H9 (cell line): ENCODE data around the gene PPP2R3B. TPM values are rescaled to one million over a fixed set of nuclear protein-coding genes. Genes with fewer than 3 reads are reported as not detected.

Experiments used
- DNase-seq: peaks from one replicate; pipeline ENCODE4 v3.0.0-alpha.2; 2017
- H2AFZ ChIP-seq: one replicate; pipeline ENCODE4 v1.6.1; 2013; ENCODE audit warnings: mild to moderate bottlenecking, low read length, control low read depth, moderate library complexity
- H2AK5ac ChIP-seq: 2 replicates; pipeline ENCODE4 v1.6.1; 2013; ENCODE audit warnings: low read length, control low read depth, mixed read lengths; ENCODE audit not compliant: insufficient read length
- H2BK120ac ChIP-seq: one replicate; pipeline ENCODE4 v1.6.1; 2013; ENCODE audit warnings: low read depth, mild to moderate bottlenecking, low read length, control low read depth, inconsistent platforms; ENCODE audit not compliant: poor library complexity, severe bottlenecking
- H2BK12ac ChIP-seq: 2 replicates; pipeline ENCODE4 v1.6.1; 2013; ENCODE audit warnings: low read length, control low read depth, mixed read lengths, low read depth; ENCODE audit not compliant: insufficient read length
- H2BK15ac ChIP-seq: 2 replicates; pipeline ENCODE4 v1.6.1; 2013; ENCODE audit warnings: low read depth, low read length, control low read depth
- H2BK20ac ChIP-seq: one replicate; pipeline ENCODE4 v1.6.1; 2013; ENCODE audit warnings: low read depth, mild to moderate bottlenecking, low read length, control low read depth, inconsistent platforms; ENCODE audit not compliant: poor library complexity, severe bottlenecking
- H2BK5ac ChIP-seq: 2 replicates; pipeline ENCODE4 v1.6.1; 2013; ENCODE audit warnings: low read length, control low read depth, mixed read lengths; ENCODE audit not compliant: insufficient read length
- H3K14ac ChIP-seq: 2 replicates; pipeline ENCODE4 v1.6.1; 2013; ENCODE audit warnings: low read length, control low read depth; ENCODE audit not compliant: insufficient read depth
- H3K18ac ChIP-seq: 2 replicates; pipeline ENCODE4 v1.6.1; 2013; ENCODE audit warnings: low read depth, mild to moderate bottlenecking, mixed read lengths, low read length, control low read depth; ENCODE audit not compliant: insufficient read length
- H3K23ac ChIP-seq: 2 replicates; pipeline ENCODE4 v1.6.1; 2013; ENCODE audit warnings: low read length, control low read depth, mixed read lengths, low read depth; ENCODE audit not compliant: insufficient read length
- H3K23me2 ChIP-seq: 2 replicates; pipeline ENCODE4 v1.6.1; 2013; ENCODE audit warnings: low read depth, mild to moderate bottlenecking, mixed read lengths, low read length, control low read depth; ENCODE audit not compliant: insufficient read length, poor library complexity, severe bottlenecking
- H3K27ac ChIP-seq: 2 replicates; pipeline ENCODE4 v1.5.1; 2013; ENCODE audit warnings: low read length, control low read depth, mixed read lengths, low read depth; ENCODE audit not compliant: insufficient read length
- H3K27me3 ChIP-seq: 2 replicates; pipeline ENCODE4 v1.6.1; 2013; ENCODE audit warnings: low read length, control low read depth, inconsistent platforms; ENCODE audit not compliant: insufficient read depth
- H3K4ac ChIP-seq: 2 replicates; pipeline ENCODE4 v1.6.1; 2013; ENCODE audit warnings: low read depth, mild to moderate bottlenecking, control low read depth, inconsistent platforms, low read length, moderate library complexity
- H3K4me1 ChIP-seq: 2 replicates; pipeline ENCODE4 v1.6.1; 2013; ENCODE audit warnings: low read length, control low read depth, inconsistent platforms; ENCODE audit not compliant: insufficient read depth
- H3K4me2 ChIP-seq: 2 replicates; pipeline ENCODE4 v1.6.1; 2013; ENCODE audit warnings: low read length, control low read depth, mixed read lengths; ENCODE audit not compliant: insufficient read length, insufficient read depth
- H3K56ac ChIP-seq: 2 replicates; pipeline ENCODE4 v1.6.1; 2013; ENCODE audit warnings: low read depth, mild to moderate bottlenecking, mixed read lengths, low read length, control low read depth; ENCODE audit not compliant: insufficient read length
- H3K79me1 ChIP-seq: 2 replicates; pipeline ENCODE4 v1.6.1; 2013; ENCODE audit warnings: low read depth, mild to moderate bottlenecking, moderate library complexity, low read length, control low read depth, inconsistent platforms; ENCODE audit not compliant: insufficient read depth, poor library complexity, severe bottlenecking
- H3K79me2 ChIP-seq: 2 replicates; pipeline ENCODE4 v1.6.1; 2013; ENCODE audit warnings: low read length, control low read depth, inconsistent platforms; ENCODE audit not compliant: insufficient read depth
- H3K9ac ChIP-seq: 2 replicates; pipeline ENCODE4 v1.6.1; 2013; ENCODE audit warnings: low read length, control low read depth, mixed read lengths; ENCODE audit not compliant: insufficient read length; ENCODE audit errors: extremely low read depth
- H3K9me3 ChIP-seq: one replicate; pipeline ENCODE4 v1.6.1; 2013; ENCODE audit warnings: low read depth, low read length, inconsistent platforms; ENCODE audit not compliant: control insufficient read depth
- H3T11ph ChIP-seq: one replicate; pipeline ENCODE4 v1.6.1; 2013; ENCODE audit warnings: mild to moderate bottlenecking, low read length, control low read depth, inconsistent platforms
- H4K20me1 ChIP-seq: one replicate; pipeline ENCODE4 v1.6.1; 2013; ENCODE audit not compliant: control insufficient read depth, insufficient read length, insufficient read depth
- H4K5ac ChIP-seq: 2 replicates; pipeline ENCODE4 v1.6.1; 2013; ENCODE audit warnings: low read depth, mild to moderate bottlenecking, mixed read lengths, low read length, control low read depth; ENCODE audit not compliant: insufficient read length
- H4K8ac ChIP-seq: replicated peaks from 2 replicates; pipeline ENCODE4 v1.6.1; 2013; ENCODE audit warnings: low read length, control low read depth, mixed read lengths, low read depth; ENCODE audit not compliant: insufficient read length
- H4K91ac ChIP-seq: 2 replicates; pipeline ENCODE4 v1.6.1; 2013; ENCODE audit warnings: low read depth, mild to moderate bottlenecking, moderate library complexity, mixed read lengths, low read length, control low read depth; ENCODE audit not compliant: insufficient read length
- H3K27ac Mint-ChIP-seq, 3 experiments: 2 replicates in 2 of 3; 3 replicates in 1 of 3; pipeline ENCODE4 v1.8.0; 2020 to 2021; ENCODE audit warnings: mixed read lengths in 3 of 3, mild to moderate bottlenecking in 1 of 3, moderate library complexity in 1 of 3
- H3K27me3 Mint-ChIP-seq: 2 replicates; pipeline ENCODE4 v1.8.0; 2021; ENCODE audit warnings: low read depth, mild to moderate bottlenecking, moderate library complexity, mixed read lengths
- H3K36me3 Mint-ChIP-seq, 3 experiments: 2 replicates in 2 of 3; 3 replicates in 1 of 3; pipeline ENCODE4 v1.8.0; 2020 to 2021; ENCODE audit warnings: low read depth in 3 of 3, mixed read lengths in 3 of 3; ENCODE audit not compliant: insufficient read depth in 1 of 3
- H3K4me1 Mint-ChIP-seq, 2 experiments: 2 replicates each; pipeline ENCODE4 v1.8.0; 2020; ENCODE audit warnings: mixed read lengths in 2 of 2
- H3K4me3 Mint-ChIP-seq, 2 experiments: 2 replicates in 1 of 2; 3 replicates in 1 of 2; pipeline ENCODE4 v1.8.0; 2020 to 2021; ENCODE audit warnings: mild to moderate bottlenecking in 2 of 2, mixed read lengths in 2 of 2, moderate library complexity in 1 of 2
- H3K9me3 Mint-ChIP-seq, 2 experiments: 2 replicates in 1 of 2; 3 replicates in 1 of 2; pipeline ENCODE4 v1.8.0; 2020; ENCODE audit warnings: mild to moderate bottlenecking in 2 of 2, mixed read lengths in 2 of 2, moderate library complexity in 1 of 2
- WGBS: extraction: QIAGEN DNeasy Blood & Tissue Kit; methylation state at CpG from one replicate; pipeline ENCODE4 v1.1.7; 2013; ENCODE audit warnings: missing lambda C conversion rate, low lambda C conversion rate, mixed read lengths; ENCODE audit not compliant: insufficient read length; ENCODE audit errors: extremely low coverage; 5-methylcytosine and 5-hydroxymethylcytosine counted together
- total RNA-seq: library from RNA; stranded (reverse); gene quantifications from 2 replicates; pipeline ENCODE4 v1.2.1, GENCODE V29; 2021
- TF ChIP-seq, protein P1 (sequence below): fragments of 200-600 bp; sonication (generic); conservative IDR thresholded peaks from 3 replicates; pipeline ENCODE4 v1.8.0; 2021; ENCODE audit warnings: antibody characterized with exemption, mild to moderate bottlenecking

PPP2R3B gene
- total RNA-seq, 1 experiment from 2014 or later = 72.1 TPM

DNA sequence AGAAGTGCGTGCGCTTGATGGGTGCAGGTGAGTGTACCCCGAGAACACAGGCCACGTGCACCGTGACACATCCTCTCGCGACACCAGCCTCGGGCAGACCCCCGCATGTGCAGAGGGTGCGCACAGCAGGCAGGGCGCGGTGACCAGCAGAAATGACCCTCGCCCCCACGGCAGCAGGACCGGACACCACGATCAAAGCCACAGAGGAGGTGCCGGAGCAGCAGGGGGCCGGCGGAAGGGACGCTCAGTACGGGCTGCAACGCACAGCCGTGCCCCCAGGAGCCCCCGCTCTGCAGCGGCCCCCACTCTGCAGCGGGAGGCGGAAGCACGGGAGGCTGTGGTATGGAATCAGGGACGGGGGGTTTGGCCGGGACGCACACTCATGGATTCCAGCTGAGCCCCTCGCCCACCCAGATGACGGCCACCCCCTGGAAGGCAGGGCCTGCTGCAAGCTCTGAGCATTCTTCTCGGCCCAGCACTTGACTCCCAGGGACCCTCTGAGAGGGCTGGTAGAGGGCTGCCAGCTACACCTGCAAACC lies 17.1 kb downstream of the PPP2R3B start:
- DNase-seq = no peak
- Histone ChIP-seq H2AK5ac (no peak overlapping the region), H3T11ph (no peak overlapping the region), H3K4ac (no peak overlapping the region), H2BK12ac (no peak overlapping the region), H3K27ac (no peak overlapping the region), H3K14ac (no peak overlapping the region), H4K5ac (no peak overlapping the region), H2BK5ac (peak overlapping the region; percentile 48), H2BK20ac (no peak overlapping the region), H3K79me2 (peaks cover 7% of the 10 kb centered on the region; the same call in 1 of the 2 replicates), H2BK120ac (no peak overlapping the region), H3K27me3 (peaks cover 4% of the 10 kb centered on the region; the same call in 1 of the 2 replicates), H3K18ac (no peak overlapping the region), H4K8ac (no peak overlapping the region), H3K23me2 (peaks cover 14% of the 10 kb centered on the region), H3K56ac (no peak overlapping the region), H4K20me1 (peaks cover 2% of the 10 kb centered on the region), H3K4me2 (no peak overlapping the region), H2BK15ac (no peak overlapping the region), H3K23ac (no peak overlapping the region), H3K79me1 (peaks cover 7% of the 10 kb centered on the region), H2AFZ (no peak overlapping the region), H4K91ac (no peak overlapping the region), H3K9ac (no peak overlapping the region), H3K4me1 (peaks cover 3% of the 10 kb centered on the region; the same call in 1 of the 2 replicates), H3K9me3 (no peaks in the 10 kb centered on the region)
- Mint-ChIP-seq H3K4me3 (no peak overlapping the region), H3K9me3 (no peaks in the 10 kb centered on the region), H3K4me1 (peaks cover 23 to 35% of the 10 kb centered on the region in 2 experiments), H3K36me3 (peaks cover 3 to 13% (median 3%) of the 10 kb centered on the region in 3 experiments; a peak in 3 of 7 replicates), H3K27me3 (peaks cover 27% of the 10 kb centered on the region), H3K27ac (peak overlapping the region in 2 of 3 experiments; percentile 89 to 98; a peak in 3 of 7 replicates)
- TF ChIP-seq, protein P1, sequence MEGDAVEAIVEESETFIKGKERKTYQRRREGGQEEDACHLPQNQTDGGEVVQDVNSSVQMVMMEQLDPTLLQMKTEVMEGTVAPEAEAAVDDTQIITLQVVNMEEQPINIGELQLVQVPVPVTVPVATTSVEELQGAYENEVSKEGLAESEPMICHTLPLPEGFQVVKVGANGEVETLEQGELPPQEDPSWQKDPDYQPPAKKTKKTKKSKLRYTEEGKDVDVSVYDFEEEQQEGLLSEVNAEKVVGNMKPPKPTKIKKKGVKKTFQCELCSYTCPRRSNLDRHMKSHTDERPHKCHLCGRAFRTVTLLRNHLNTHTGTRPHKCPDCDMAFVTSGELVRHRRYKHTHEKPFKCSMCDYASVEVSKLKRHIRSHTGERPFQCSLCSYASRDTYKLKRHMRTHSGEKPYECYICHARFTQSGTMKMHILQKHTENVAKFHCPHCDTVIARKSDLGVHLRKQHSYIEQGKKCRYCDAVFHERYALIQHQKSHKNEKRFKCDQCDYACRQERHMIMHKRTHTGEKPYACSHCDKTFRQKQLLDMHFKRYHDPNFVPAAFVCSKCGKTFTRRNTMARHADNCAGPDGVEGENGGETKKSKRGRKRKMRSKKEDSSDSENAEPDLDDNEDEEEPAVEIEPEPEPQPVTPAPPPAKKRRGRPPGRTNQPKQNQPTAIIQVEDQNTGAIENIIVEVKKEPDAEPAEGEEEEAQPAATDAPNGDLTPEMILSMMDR = no peak
- no CpG with 5 or more reads among the region's 34 CpGs for WGBS
